ENCODE data around the gene OLFML3.
"Not testable (repeated sequence)": the region's sequence is repeated elsewhere in the genome, so short reads cannot be mapped to it uniquely, and the experiment has no call there.

The OLFML3 gene

GRCh38 chr1:113993766-113994165 is 14.5 kb downstream of the OLFML3 start:
- DNase-seq = no peak

- no peak for DNase-seq
Observed at GRCh38 chr1:113995382-113995781, 16.1 kb downstream of the OLFML3 start.

GRCh38 chr1:113998361-113998760 is 19.1 kb downstream of the OLFML3 start:
- DNase-seq = no peak

GRCh38 chr1:113999233-113999632 is 20.0 kb downstream of the OLFML3 start:
- DNase-seq = no peak

GRCh38 chr1:113999799-114000198 is 20.5 kb downstream of the OLFML3 start:
- DNase-seq = no peak

- no peak for DNase-seq
Observed at GRCh38 chr1:114000406-114000805, 21.1 kb downstream of the OLFML3 start.

- no peak for DNase-seq
Observed at GRCh38 chr1:114002492-114003239, 23.4 kb downstream of the OLFML3 start.

- DNase-seq = no peak
Observed at GRCh38 chr1:114003431-114003830, 24.2 kb downstream of the OLFML3 start.

GRCh38 chr1:114006825-114007224 is 27.6 kb downstream of the OLFML3 start:
- DNase-seq = not testable (repeated sequence)

GRCh38 chr1:114008480-114008941 is 29.2 kb downstream of the OLFML3 start:
- no peak for DNase-seq

GRCh38 chr1:114008993-114009392 is 29.7 kb downstream of the OLFML3 start:
- DNase-seq = no peak

GRCh38 chr1:114009393-114009792 is 30.1 kb downstream of the OLFML3 start:
- DNase-seq = no peak

- DNase-seq = no peak
Observed at GRCh38 chr1:114010433-114011184, 31.3 kb downstream of the OLFML3 start.

- no peak for DNase-seq
Observed at GRCh38 chr1:114011796-114012195, 32.5 kb downstream of the OLFML3 start.

- DNase-seq = no peak
Observed at GRCh38 chr1:114015075-114015474, 35.8 kb downstream of the OLFML3 start.

GRCh38 chr1:114019724-114020123 is 40.5 kb downstream of the OLFML3 start:
- not testable (repeated sequence) for DNase-seq

GRCh38 chr1:114021665-114022099 is 42.4 kb downstream of the OLFML3 start:
- no peak for DNase-seq

GRCh38 chr1:114022877-114023276 is 43.6 kb downstream of the OLFML3 start:
- no peak for DNase-seq

GRCh38 chr1:114023377-114023776 is 44.1 kb downstream of the OLFML3 start:
- DNase-seq = no peak

GRCh38 chr1:114024049-114024448 is 44.8 kb downstream of the OLFML3 start:
- no peak for DNase-seq

GRCh38 chr1:114025609-114026401 is 46.5 kb downstream of the OLFML3 start:
- no peak for DNase-seq

- DNase-seq = no peak
Observed at GRCh38 chr1:114026797-114027196, 47.5 kb downstream of the OLFML3 start.
